Measurements from ENCODE around the gene RALGPS2. TPM values are rescaled to one million over a fixed set of nuclear protein-coding genes. Genes with fewer than 3 reads are reported as not detected.

RALGPS2 gene
- total and polyA plus RNA-seq, 2 of the 13 experiments (the other 11 are each of a cell fraction or from before 2014, with no cell fraction given), result 15.6 to 36.0 TPM

DNA sequence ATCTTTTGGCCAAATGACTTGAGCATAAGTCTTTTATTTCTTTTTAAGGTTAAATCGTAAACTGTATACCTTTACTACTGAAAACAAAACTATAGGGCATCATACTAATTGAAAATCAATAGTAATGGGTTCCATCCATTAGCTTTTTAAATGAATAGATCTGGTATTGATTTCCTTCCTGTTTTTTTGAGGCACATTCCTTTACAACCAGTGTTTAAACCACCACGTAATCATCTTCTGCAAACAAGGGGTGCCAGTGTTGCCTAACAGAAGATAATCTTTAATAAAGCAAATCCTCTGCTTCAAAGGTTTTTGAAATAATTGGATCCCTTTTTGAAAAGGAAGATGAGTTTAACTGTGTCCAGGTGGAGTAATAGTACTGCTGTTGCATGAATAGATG is 194.5 kb downstream of the RALGPS2 start (continued):
- TF ChIP-seq RORA (CRISPR knock-in tag; IDR thresholded peaks at IDR 0.05) (no peak), ZNF878 (CRISPR knock-in tag; IDR thresholded peaks at IDR 0.05) (no peak), ZNF792 (CRISPR knock-in tag; IDR thresholded peaks at IDR 0.05) (no peak), ZFP1 (CRISPR knock-in tag; IDR thresholded peaks at IDR 0.05) (0 out of 2 replicates have a peak, but pooled peaks have one; percentile 51), ZBTB7B (CRISPR knock-in tag; IDR thresholded peaks at IDR 0.05) (no peak), IRF2 (CRISPR knock-in tag; IDR thresholded peaks at IDR 0.05) (0 out of 2 replicates have a peak, but pooled peaks have one; percentile 14), MIXL1 (CRISPR knock-in tag; IDR thresholded peaks at IDR 0.05) (peak; percentile 91), ZNF33A (CRISPR knock-in tag; IDR thresholded peaks at IDR 0.05; ENCODE audit: borderline replicate concordance) (no peak), ZNF724P (CRISPR knock-in tag; IDR thresholded peaks at IDR 0.05; ENCODE audit: borderline replicate concordance) (no peak), XBP1 (CRISPR knock-in tag; IDR thresholded peaks at IDR 0.05) (no peak), ZSCAN20 (CRISPR knock-in tag; IDR thresholded peaks at IDR 0.05; ENCODE audit: borderline replicate concordance) (no peak), ZNF879 (CRISPR knock-in tag; IDR thresholded peaks at IDR 0.05) (no peak), ZNF468 (CRISPR knock-in tag; IDR thresholded peaks at IDR 0.05) (no peak)
- TF ChIP-seq, protein P1, sequence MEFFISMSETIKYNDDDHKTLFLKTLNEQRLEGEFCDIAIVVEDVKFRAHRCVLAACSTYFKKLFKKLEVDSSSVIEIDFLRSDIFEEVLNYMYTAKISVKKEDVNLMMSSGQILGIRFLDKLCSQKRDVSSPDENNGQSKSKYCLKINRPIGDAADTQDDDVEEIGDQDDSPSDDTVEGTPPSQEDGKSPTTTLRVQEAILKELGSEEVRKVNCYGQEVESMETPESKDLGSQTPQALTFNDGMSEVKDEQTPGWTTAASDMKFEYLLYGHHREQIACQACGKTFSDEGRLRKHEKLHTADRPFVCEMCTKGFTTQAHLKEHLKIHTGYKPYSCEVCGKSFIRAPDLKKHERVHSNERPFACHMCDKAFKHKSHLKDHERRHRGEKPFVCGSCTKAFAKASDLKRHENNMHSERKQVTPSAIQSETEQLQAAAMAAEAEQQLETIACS (CRISPR knock-in tag; IDR thresholded peaks at IDR 0.05), result no peak
- TF ChIP-seq, protein P2, sequence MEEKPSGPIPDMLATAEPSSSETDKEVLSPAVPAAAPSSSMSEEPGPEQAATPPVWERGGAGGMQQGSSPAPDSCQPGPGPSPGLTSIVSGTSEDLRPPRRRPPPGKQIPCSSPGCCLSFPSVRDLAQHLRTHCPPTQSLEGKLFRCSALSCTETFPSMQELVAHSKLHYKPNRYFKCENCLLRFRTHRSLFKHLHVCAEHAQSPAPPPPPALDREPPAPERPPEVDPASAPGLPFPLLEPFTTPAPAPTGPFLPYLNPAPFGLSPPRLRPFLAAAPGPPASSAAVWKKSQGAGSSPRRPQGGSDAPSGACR (CRISPR knock-in tag; IDR thresholded peaks at IDR 0.05), result no peak
- TF ChIP-seq, protein P3, sequence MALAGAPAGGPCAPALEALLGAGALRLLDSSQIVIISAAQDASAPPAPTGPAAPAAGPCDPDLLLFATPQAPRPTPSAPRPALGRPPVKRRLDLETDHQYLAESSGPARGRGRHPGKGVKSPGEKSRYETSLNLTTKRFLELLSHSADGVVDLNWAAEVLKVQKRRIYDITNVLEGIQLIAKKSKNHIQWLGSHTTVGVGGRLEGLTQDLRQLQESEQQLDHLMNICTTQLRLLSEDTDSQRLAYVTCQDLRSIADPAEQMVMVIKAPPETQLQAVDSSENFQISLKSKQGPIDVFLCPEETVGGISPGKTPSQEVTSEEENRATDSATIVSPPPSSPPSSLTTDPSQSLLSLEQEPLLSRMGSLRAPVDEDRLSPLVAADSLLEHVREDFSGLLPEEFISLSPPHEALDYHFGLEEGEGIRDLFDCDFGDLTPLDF (CRISPR knock-in tag; IDR thresholded peaks at IDR 0.05), result no peak
- TF ChIP-seq, protein P4, sequence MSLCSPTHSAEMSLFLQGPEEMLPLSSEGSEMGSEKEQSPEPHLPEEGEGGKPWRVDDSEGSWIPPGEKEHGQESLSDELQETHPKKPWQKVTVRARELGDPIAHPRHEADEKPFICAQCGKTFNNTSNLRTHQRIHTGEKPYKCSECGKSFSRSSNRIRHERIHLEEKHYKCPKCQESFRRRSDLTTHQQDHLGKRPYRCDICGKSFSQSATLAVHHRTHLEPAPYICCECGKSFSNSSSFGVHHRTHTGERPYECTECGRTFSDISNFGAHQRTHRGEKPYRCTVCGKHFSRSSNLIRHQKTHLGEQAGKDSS (CRISPR knock-in tag; IDR thresholded peaks at IDR 0.05; ENCODE audit: borderline replicate concordance, low read depth), result no peak
- TF ChIP-seq, protein P5, sequence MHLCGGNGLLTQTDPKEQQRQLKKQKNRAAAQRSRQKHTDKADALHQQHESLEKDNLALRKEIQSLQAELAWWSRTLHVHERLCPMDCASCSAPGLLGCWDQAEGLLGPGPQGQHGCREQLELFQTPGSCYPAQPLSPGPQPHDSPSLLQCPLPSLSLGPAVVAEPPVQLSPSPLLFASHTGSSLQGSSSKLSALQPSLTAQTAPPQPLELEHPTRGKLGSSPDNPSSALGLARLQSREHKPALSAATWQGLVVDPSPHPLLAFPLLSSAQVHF (CRISPR knock-in tag; IDR thresholded peaks at IDR 0.05), result no peak
- TF ChIP-seq, protein P6, sequence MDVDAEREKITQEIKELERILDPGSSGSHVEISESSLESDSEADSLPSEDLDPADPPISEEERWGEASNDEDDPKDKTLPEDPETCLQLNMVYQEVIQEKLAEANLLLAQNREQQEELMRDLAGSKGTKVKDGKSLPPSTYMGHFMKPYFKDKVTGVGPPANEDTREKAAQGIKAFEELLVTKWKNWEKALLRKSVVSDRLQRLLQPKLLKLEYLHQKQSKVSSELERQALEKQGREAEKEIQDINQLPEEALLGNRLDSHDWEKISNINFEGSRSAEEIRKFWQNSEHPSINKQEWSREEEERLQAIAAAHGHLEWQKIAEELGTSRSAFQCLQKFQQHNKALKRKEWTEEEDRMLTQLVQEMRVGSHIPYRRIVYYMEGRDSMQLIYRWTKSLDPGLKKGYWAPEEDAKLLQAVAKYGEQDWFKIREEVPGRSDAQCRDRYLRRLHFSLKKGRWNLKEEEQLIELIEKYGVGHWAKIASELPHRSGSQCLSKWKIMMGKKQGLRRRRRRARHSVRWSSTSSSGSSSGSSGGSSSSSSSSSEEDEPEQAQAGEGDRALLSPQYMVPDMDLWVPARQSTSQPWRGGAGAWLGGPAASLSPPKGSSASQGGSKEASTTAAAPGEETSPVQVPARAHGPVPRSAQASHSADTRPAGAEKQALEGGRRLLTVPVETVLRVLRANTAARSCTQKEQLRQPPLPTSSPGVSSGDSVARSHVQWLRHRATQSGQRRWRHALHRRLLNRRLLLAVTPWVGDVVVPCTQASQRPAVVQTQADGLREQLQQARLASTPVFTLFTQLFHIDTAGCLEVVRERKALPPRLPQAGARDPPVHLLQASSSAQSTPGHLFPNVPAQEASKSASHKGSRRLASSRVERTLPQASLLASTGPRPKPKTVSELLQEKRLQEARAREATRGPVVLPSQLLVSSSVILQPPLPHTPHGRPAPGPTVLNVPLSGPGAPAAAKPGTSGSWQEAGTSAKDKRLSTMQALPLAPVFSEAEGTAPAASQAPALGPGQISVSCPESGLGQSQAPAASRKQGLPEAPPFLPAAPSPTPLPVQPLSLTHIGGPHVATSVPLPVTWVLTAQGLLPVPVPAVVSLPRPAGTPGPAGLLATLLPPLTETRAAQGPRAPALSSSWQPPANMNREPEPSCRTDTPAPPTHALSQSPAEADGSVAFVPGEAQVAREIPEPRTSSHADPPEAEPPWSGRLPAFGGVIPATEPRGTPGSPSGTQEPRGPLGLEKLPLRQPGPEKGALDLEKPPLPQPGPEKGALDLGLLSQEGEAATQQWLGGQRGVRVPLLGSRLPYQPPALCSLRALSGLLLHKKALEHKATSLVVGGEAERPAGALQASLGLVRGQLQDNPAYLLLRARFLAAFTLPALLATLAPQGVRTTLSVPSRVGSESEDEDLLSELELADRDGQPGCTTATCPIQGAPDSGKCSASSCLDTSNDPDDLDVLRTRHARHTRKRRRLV (CRISPR knock-in tag; IDR thresholded peaks at IDR 0.05), result no peak
- TF ChIP-seq, protein P7, sequence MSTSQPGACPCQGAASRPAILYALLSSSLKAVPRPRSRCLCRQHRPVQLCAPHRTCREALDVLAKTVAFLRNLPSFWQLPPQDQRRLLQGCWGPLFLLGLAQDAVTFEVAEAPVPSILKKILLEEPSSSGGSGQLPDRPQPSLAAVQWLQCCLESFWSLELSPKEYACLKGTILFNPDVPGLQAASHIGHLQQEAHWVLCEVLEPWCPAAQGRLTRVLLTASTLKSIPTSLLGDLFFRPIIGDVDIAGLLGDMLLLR (CRISPR knock-in tag; IDR thresholded peaks at IDR 0.05), result no peak

Measured in HepG2 (cell line).